ENCODE measurements around the gene QTRT2. TPM values are rescaled to one million over a fixed set of nuclear protein-coding genes. Genes with fewer than 3 reads are reported as not detected.

Gene QTRT2
- 17.3 and 18.1 TPM in 2 replicates for total RNA-seq

GRCh38 chr3:114056130-114057010, at the start of gene QTRT2, which contains the start of gene CCDC191:
TSS of gene QTRT2 (plus strand) at chr3:114056737. CDS start at chr3:114065258, 8,521 bp downstream.
TSS of gene CCDC191 (minus strand) at chr3:114056526. CDS start at chr3:114056466, 60 bp downstream.

Other genes with a start within 250 kb of the QTRT2 start
- gene GRAMD1C, start 217.9 kb upstream of the QTRT2 start, total RNA-seq: 1.2 and 1.3 TPM in 2 replicates
- gene ZDHHC23, start 108.7 kb upstream of the QTRT2 start, total RNA-seq: 0.85 and 3.9 TPM in 2 replicates
- 0.96 and 1.7 TPM in 2 replicates for gene CCDC191, start 211 bp upstream of the QTRT2 start, total RNA-seq
- not detected in 2 replicates for gene DRD3, start 122.3 kb downstream of the QTRT2 start, total RNA-seq
- gene ZNF80, start 180.8 kb downstream of the QTRT2 start, total RNA-seq: not detected in 2 replicates
- under 0.01 TPM in 1 of 2 replicates, not detected in the other for gene TIGIT, start 237.3 kb downstream of the QTRT2 start, total RNA-seq